GM11168 (cell line): ENCODE results near the gene HOXA9.

ENCODE experiments used
- in situ Hi-C: fragments of 300-500 bp; cut with MboI; formaldehyde crosslinking; loops from one replicate; pipeline ENCODE4 v1.12.0; 2022; ENCODE audit warnings: low sequenced_read_pairs; ENCODE audit not compliant: unreplicated experiment

HOXA9 gene

GRCh38 chr7:27191161-27191731 is 25.9 kb upstream of the HOXA9 start:
- in situ Hi-C loops = loop anchor here (25.0 kb wide), 1 partner anchor 1329 kb away; no protein-coding TSS in a partner anchor

GRCh38 chr7:27189997-27190748 is 24.8 kb upstream of the HOXA9 start:
- in situ Hi-C loops = loop anchor here (25.0 kb wide), 1 partner anchor 1328 kb away; no protein-coding TSS in a partner anchor

- in situ Hi-C loops = loop anchor here (25.0 kb wide), 1 partner anchor 1327 kb away; no protein-coding TSS in a partner anchor
Observed at GRCh38 chr7:27189295-27189996, 24.1 kb upstream of the HOXA9 start.

- in situ Hi-C loops = loop anchor here (25.0 kb wide), 1 partner anchor 1326 kb away; no protein-coding TSS in a partner anchor
Observed at GRCh38 chr7:27188386-27189294, 23.3 kb upstream of the HOXA9 start.

GRCh38 chr7:27187475-27188385 is 22.4 kb upstream of the HOXA9 start:
- in situ Hi-C loops = loop anchor here (25.0 kb wide), 1 partner anchor 1325 kb away; no protein-coding TSS in a partner anchor

- in situ Hi-C loops = loop anchor here (25.0 kb wide), 1 partner anchor 1325 kb away; no protein-coding TSS in a partner anchor
Observed at GRCh38 chr7:27186668-27187474, 21.5 kb upstream of the HOXA9 start.

- in situ Hi-C loops = loop anchor here (25.0 kb wide), 1 partner anchor 1324 kb away; no protein-coding TSS in a partner anchor
Observed at GRCh38 chr7:27185854-27186667, 20.7 kb upstream of the HOXA9 start.

- in situ Hi-C loops = loop anchor here (25.0 kb wide), 1 partner anchor 1323 kb away; no protein-coding TSS in a partner anchor
Observed at GRCh38 chr7:27185013-27185853, 19.9 kb upstream of the HOXA9 start, which contains the start of gene HOXA11. Gene HOXA11 (minus strand): TSS chr7:27185232. CDS start chr7:27185144, 88 bp downstream.

- in situ Hi-C loops = loop anchor here (25.0 kb wide), 1 partner anchor 1322 kb away; no protein-coding TSS in a partner anchor
Observed at GRCh38 chr7:27184337-27185012, 19.1 kb upstream of the HOXA9 start.

GRCh38 chr7:27183682-27184336 is 18.5 kb upstream of the HOXA9 start:
- in situ Hi-C loops = loop anchor here (25.0 kb wide), 1 partner anchor 1322 kb away; no protein-coding TSS in a partner anchor

GRCh38 chr7:27182861-27183681 is 17.7 kb upstream of the HOXA9 start:
- in situ Hi-C loops = loop anchor here (25.0 kb wide), 1 partner anchor 1321 kb away; no protein-coding TSS in a partner anchor

GRCh38 chr7:27182285-27182841 is 17.0 kb upstream of the HOXA9 start:
- in situ Hi-C loops = loop anchor here (25.0 kb wide), 1 partner anchor 1320 kb away; no protein-coding TSS in a partner anchor

GRCh38 chr7:27181795-27182275 is 16.5 kb upstream of the HOXA9 start:
- in situ Hi-C loops = loop anchor here (25.0 kb wide), 1 partner anchor 1320 kb away; no protein-coding TSS in a partner anchor
